ENCODE data around the gene RTN4RL2. TPM values are rescaled to one million over a fixed set of nuclear protein-coding genes. Genes with fewer than 3 reads are reported as not detected.
"Not testable (repeated sequence)": the region's sequence is repeated elsewhere in the genome, so short reads cannot be mapped to it uniquely, and the experiment has no call there.

RTN4RL2 gene
- total RNA-seq, 3 donors from 2014 or later (not counting 1 experiment from before 2014, with no cell fraction given), result 0.38 to 0.61 (median 0.48) TPM

GRCh38 chr11:57444362-57445121 is 15.8 kb upstream of the RTN4RL2 start:
- ATAC-seq (no peak), DNase-seq (no peak)
- H3K27ac ChIP-seq (ENCODE audit: low read length), result no peak overlapping the region
- Mint-ChIP-seq H3K36me3 (no peaks in the 10 kb centered on the region), H3K4me1 (no peaks in the 10 kb centered on the region), H3K4me3 (no peak overlapping the region), H3K27ac (no peak overlapping the region), H3K9me3 (no peaks in the 10 kb centered on the region), H3K27me3 (ENCODE audit: low read depth in 2 of 2) (peaks cover 20 to 24% of the 10 kb centered on the region in 2 donors)
- H3K4me3 ChIP-seq (ENCODE audit: low read length), result no peak overlapping the region
- no peaks in the 10 kb centered on the region for H3K9me3 ChIP-seq (ENCODE audit: control insufficient read depth, insufficient read depth, low read length)
- H3K36me3 ChIP-seq (ENCODE audit: control insufficient read depth, insufficient read depth, low read length), result no peaks in the 10 kb centered on the region
- H3K4me1 ChIP-seq (ENCODE audit: control insufficient read depth, insufficient read depth, low read length), result no peaks in the 10 kb centered on the region
- H3K27me3 ChIP-seq (ENCODE audit: control insufficient read depth, insufficient read depth, low read length), result no peaks in the 10 kb centered on the region
- no peak for TF ChIP-seq CTCF (IDR thresholded peaks at IDR 0.05)
- WGBS (ENCODE audit: insufficient coverage), result 87% methylated on average over 8 of the region's 9 CpGs
- intact Hi-C loops (cut with micrococcal nuclease), result no loop called here

GRCh38 chr11:57445122-57445394 is 15.3 kb upstream of the RTN4RL2 start:
- WGBS (ENCODE audit: insufficient coverage), result 87% methylated on average over 8 of the region's 9 CpGs
- H3K4me3 ChIP-seq (ENCODE audit: low read length); H3K9me3 Mint-ChIP-seq; DNase-seq; intact Hi-C loops (cut with micrococcal nuclease); H3K36me3 Mint-ChIP-seq; H3K27ac Mint-ChIP-seq; H3K36me3 ChIP-seq (ENCODE audit: control insufficient read depth, insufficient read depth, low read length); H3K4me1 ChIP-seq (ENCODE audit: control insufficient read depth, insufficient read depth, low read length); H3K27ac ChIP-seq (ENCODE audit: low read length); ATAC-seq; H3K9me3 ChIP-seq (ENCODE audit: control insufficient read depth, insufficient read depth, low read length); H3K4me3 Mint-ChIP-seq; H3K27me3 ChIP-seq (ENCODE audit: control insufficient read depth, insufficient read depth, low read length); H3K4me1 Mint-ChIP-seq: not testable (repeated sequence)
- H3K27me3 Mint-ChIP-seq (ENCODE audit: low read depth in 2 of 2), result peaks cover 20 to 24% of the 10 kb centered on the region in 2 donors

- H3K9me3 Mint-ChIP-seq, result no peaks in the 10 kb centered on the region
- Histone ChIP-seq H3K4me3 (ENCODE audit: low read length) (no peak overlapping the region), H3K27me3 (ENCODE audit: control insufficient read depth, insufficient read depth, low read length) (no peaks in the 10 kb centered on the region), H3K36me3 (ENCODE audit: control insufficient read depth, insufficient read depth, low read length) (no peaks in the 10 kb centered on the region), H3K9me3 (ENCODE audit: control insufficient read depth, insufficient read depth, low read length) (no peaks in the 10 kb centered on the region), H3K4me1 (ENCODE audit: control insufficient read depth, insufficient read depth, low read length) (no peaks in the 10 kb centered on the region), H3K27ac (ENCODE audit: low read length) (no peak overlapping the region)
- intact Hi-C loops (cut with micrococcal nuclease), result no loop called here
- DNase-seq, result no peak
- no peak overlapping the region for H3K27ac Mint-ChIP-seq
- no peak for TF ChIP-seq CTCF (IDR thresholded peaks at IDR 0.05)
- WGBS (ENCODE audit: insufficient coverage), result 76% methylated on average over 1 of the region's 1 CpG
- H3K36me3 Mint-ChIP-seq, result no peaks in the 10 kb centered on the region
- H3K4me3 Mint-ChIP-seq, result no peak overlapping the region
- H3K4me1 Mint-ChIP-seq, result no peaks in the 10 kb centered on the region
- H3K27me3 Mint-ChIP-seq (ENCODE audit: low read depth in 2 of 2), result peaks cover 20 to 24% of the 10 kb centered on the region in 2 donors
- no peak for ATAC-seq
Observed at GRCh38 chr11:57446055-57446454, 14.3 kb upstream of the RTN4RL2 start.

- Mint-ChIP-seq H3K4me3 (no peak overlapping the region), H3K27me3 (ENCODE audit: low read depth in 2 of 2) (peaks cover 4 to 14% of the 10 kb centered on the region in 2 donors), H3K27ac (no peak overlapping the region), H3K4me1 (peaks cover 10 to 12% of the 10 kb centered on the region in 2 donors), H3K9me3 (no peaks in the 10 kb centered on the region), H3K36me3 (no peaks in the 10 kb centered on the region)
- Histone ChIP-seq H3K27ac (ENCODE audit: low read length) (no peak overlapping the region), H3K36me3 (ENCODE audit: control insufficient read depth, insufficient read depth, low read length) (no peaks in the 10 kb centered on the region), H3K4me1 (ENCODE audit: control insufficient read depth, insufficient read depth, low read length) (peaks cover 18% of the 10 kb centered on the region), H3K27me3 (ENCODE audit: control insufficient read depth, insufficient read depth, low read length) (peaks cover 16% of the 10 kb centered on the region), H3K4me3 (ENCODE audit: low read length) (no peak overlapping the region), H3K9me3 (ENCODE audit: control insufficient read depth, insufficient read depth, low read length) (no peaks in the 10 kb centered on the region)
- WGBS (ENCODE audit: insufficient coverage), result 81% methylated on average over 2 of the region's 2 CpGs
- intact Hi-C loops (cut with micrococcal nuclease), result no loop called here
- ATAC-seq (no peak), DNase-seq (no peak)
- no peak for TF ChIP-seq CTCF (IDR thresholded peaks at IDR 0.05)
Observed at GRCh38 chr11:57453543-57454177, 6.7 kb upstream of the RTN4RL2 start.

All from natural killer cell (primary cell).